Measurements from ENCODE around the gene SLC6A20. TPM values are rescaled to one million over a fixed set of nuclear protein-coding genes. Genes with fewer than 3 reads are reported as not detected.

SLC6A20 gene
- total RNA-seq, 1 experiment from 2014 or later = 0.09 TPM

DNA sequence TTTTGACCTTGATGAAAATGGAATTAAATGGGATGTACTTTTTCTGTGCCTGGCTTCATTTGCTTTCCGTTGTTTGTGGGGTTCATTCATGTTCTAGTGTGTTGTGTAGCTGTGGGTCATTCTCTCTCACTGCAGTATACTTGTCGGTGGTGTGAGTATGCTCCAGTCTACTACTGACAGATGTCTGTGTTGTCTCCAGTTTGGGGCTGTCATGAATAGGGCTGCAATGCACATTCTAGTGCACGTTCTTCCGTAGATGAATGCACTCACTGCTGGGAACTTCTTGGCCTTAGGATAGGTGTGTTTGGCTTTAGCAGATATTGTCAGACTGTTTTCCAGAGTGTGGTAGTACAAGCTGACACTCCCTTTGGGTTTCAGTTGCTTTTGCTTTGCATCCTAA lies 1.7 kb upstream of the SLC6A20 start:
- Mint-ChIP-seq H3K27ac (no peak overlapping the region), H3K9me3 (no peaks in the 10 kb centered on the region; a peak in 1 of 5 replicates), H3K4me1 (peaks cover 4 to 8% of the 10 kb centered on the region in 2 experiments), H3K4me3 (no peak overlapping the region), H3K27me3 (ENCODE audit: low read depth) (peaks cover 67% of the 10 kb centered on the region), H3K36me3 (ENCODE audit: insufficient read depth in 1 of 3, low read depth in 3 of 3) (no peaks in the 10 kb centered on the region)
- Histone ChIP-seq H3K14ac (ENCODE audit: insufficient read depth, low read length) (no peak overlapping the region), H2BK120ac (ENCODE audit: low read depth, low read length, poor library complexity, severe bottlenecking) (no peak overlapping the region), H2AFZ (ENCODE audit: low read length) (no peak overlapping the region), H3T11ph (ENCODE audit: low read length) (no peak overlapping the region), H2BK12ac (ENCODE audit: insufficient read length, low read depth, low read length) (no peak overlapping the region), H3K9ac (ENCODE audit: extremely low read depth, insufficient read length, low read length) (no peak overlapping the region), H2BK15ac (ENCODE audit: low read depth, low read length) (no peak overlapping the region), H2BK20ac (ENCODE audit: low read depth, low read length, poor library complexity, severe bottlenecking) (no peak overlapping the region), H4K5ac (ENCODE audit: insufficient read length, low read depth, low read length) (no peak overlapping the region), H2AK5ac (ENCODE audit: insufficient read length, low read length) (no peak overlapping the region), H3K4me2 (ENCODE audit: insufficient read depth, insufficient read length, low read length) (no peak overlapping the region), H3K79me2 (ENCODE audit: insufficient read depth, low read length) (no peaks in the 10 kb centered on the region), H3K27me3 (ENCODE audit: insufficient read depth, low read length) (peaks cover 32% of the 10 kb centered on the region), H3K27ac (ENCODE audit: insufficient read length, low read depth, low read length) (no peak overlapping the region), H3K9me3 (ENCODE audit: control insufficient read depth, low read depth, low read length) (no peaks in the 10 kb centered on the region), H3K4ac (ENCODE audit: low read depth, low read length) (no peak overlapping the region), H4K91ac (ENCODE audit: insufficient read length, low read depth, low read length) (no peak overlapping the region), H3K4me1 (ENCODE audit: insufficient read depth, low read length) (no peaks in the 10 kb centered on the region), H3K23ac (ENCODE audit: insufficient read length, low read depth, low read length) (no peak overlapping the region), H3K56ac (ENCODE audit: insufficient read length, low read depth, low read length) (no peak overlapping the region), H3K18ac (ENCODE audit: insufficient read length, low read depth, low read length) (no peak overlapping the region), H3K23me2 (ENCODE audit: insufficient read length, low read depth, low read length, poor library complexity, severe bottlenecking) (peaks cover 8% of the 10 kb centered on the region), H2BK5ac (ENCODE audit: insufficient read length, low read length) (no peak overlapping the region), H3K79me1 (ENCODE audit: insufficient read depth, low read depth, low read length, poor library complexity, severe bottlenecking) (no peaks in the 10 kb centered on the region), H4K8ac (replicated peaks; ENCODE audit: insufficient read length, low read depth, low read length) (no peak overlapping the region), H4K20me1 (ENCODE audit: control insufficient read depth, insufficient read depth, insufficient read length) (no peaks in the 10 kb centered on the region)
- DNase-seq = no peak
- TF ChIP-seq CTCF (conservative IDR thresholded peaks at IDR 0.05) = no peak
- WGBS (ENCODE audit: extremely low coverage, insufficient read length, low lambda C conversion rate) = no CpG with 5 or more reads among the region's 4 CpGs
